ENCODE data around the gene SCUBE2.

GRCh38 chr11:9141186-9141585 is 49.8 kb upstream of the SCUBE2 start:
- TF ChIP-seq CTCF (IDR thresholded peaks at IDR 0.05) (no peak), POLR2A (IDR thresholded peaks at IDR 0.05) (no peak)

All from body of pancreas (tissue), 4 donors.